HCEC 1CT (cell line): ENCODE measurements around the gene ERN1.
"Not testable (repeated sequence)": the region's sequence is repeated elsewhere in the genome, so short reads cannot be mapped to it uniquely, and the experiment has no call there.

Experiments used
- DNase-seq: peaks from one replicate; pipeline ENCODE4 v3.0.0-alpha.2; 2017

ERN1 gene

GRCh38 chr17:64129765-64130558, at the start of gene ERN1:
Gene ERN1 (minus strand): TSS chr17:64130144. CDS start chr17:64130029, 115 bp downstream.
- DNase-seq, result peak; percentile 94

- not testable (repeated sequence) for DNase-seq
These were observed 49.1 kb upstream of the ERN1 start for GRCh38 chr17:64179024-64179423.

GRCh38 chr17:64178011-64178825, 48.3 kb upstream of the ERN1 start:
- no peak for DNase-seq

- no peak for DNase-seq
These were observed 47.5 kb upstream of the ERN1 start for GRCh38 chr17:64177311-64178010.

GRCh38 chr17:64176556-64176955, 46.6 kb upstream of the ERN1 start:
- no peak for DNase-seq

- DNase-seq, result peak; percentile 82
These were observed 44.9 kb upstream of the ERN1 start for GRCh38 chr17:64174686-64175456.

GRCh38 chr17:64173646-64174045, 43.7 kb upstream of the ERN1 start:
- no peak for DNase-seq

- DNase-seq, result no peak
These were observed 42.6 kb upstream of the ERN1 start for GRCh38 chr17:64172510-64172909.

- DNase-seq, result no peak
These were observed 41.1 kb upstream of the ERN1 start for GRCh38 chr17:64171041-64171440.

- no peak for DNase-seq
These were observed 40.3 kb upstream of the ERN1 start for GRCh38 chr17:64170286-64170685.

- not testable (repeated sequence) for DNase-seq
These were observed 37.7 kb upstream of the ERN1 start for GRCh38 chr17:64167666-64168065.

- no peak for DNase-seq
These were observed 36.9 kb upstream of the ERN1 start for GRCh38 chr17:64166876-64167275.

- no peak for DNase-seq
These were observed 35.4 kb upstream of the ERN1 start for GRCh38 chr17:64165347-64165746.

- DNase-seq, result no peak
These were observed 34.8 kb upstream of the ERN1 start for GRCh38 chr17:64164596-64165285.

GRCh38 chr17:64163468-64163867, 33.5 kb upstream of the ERN1 start:
- DNase-seq, result no peak

- no peak for DNase-seq
These were observed 32.6 kb upstream of the ERN1 start for GRCh38 chr17:64162554-64162953.

GRCh38 chr17:64161380-64162176, 31.6 kb upstream of the ERN1 start:
- no peak for DNase-seq

- DNase-seq, result no peak
These were observed 30.4 kb upstream of the ERN1 start for GRCh38 chr17:64160378-64160777.

- no peak for DNase-seq
These were observed 29.1 kb upstream of the ERN1 start for GRCh38 chr17:64158831-64159590.

- DNase-seq, result no peak
These were observed 28.5 kb upstream of the ERN1 start for GRCh38 chr17:64158406-64158805.
